ENCODE measurements around the gene PPIP5K1.
"Not testable (repeated sequence)": the region's sequence is repeated elsewhere in the genome, so short reads cannot be mapped to it uniquely, and the experiment has no call there.

Gene PPIP5K1

GRCh38 chr15:43589778-43590466, at the start of gene PPIP5K1:
PPIP5K1 (minus strand) TSS chr15:43590208; CDS start chr15:43584504, 5,704 bp downstream.
- not testable (repeated sequence) for DNase-seq (ENCODE audit: low spot score)

- not testable (repeated sequence) for DNase-seq (ENCODE audit: low spot score)
Observed at GRCh38 chr15:43638464-43639204, 48.6 kb upstream of the PPIP5K1 start.

GRCh38 chr15:43626937-43627336, 36.9 kb upstream of the PPIP5K1 start:
- not testable (repeated sequence) for DNase-seq (ENCODE audit: low spot score)

GRCh38 chr15:43625106-43625505, 35.1 kb upstream of the PPIP5K1 start:
- DNase-seq (ENCODE audit: low spot score), result no peak

- DNase-seq (ENCODE audit: low spot score), result not testable (repeated sequence)
Observed at GRCh38 chr15:43622068-43622799, 32.2 kb upstream of the PPIP5K1 start.

GRCh38 chr15:43618700-43619099, 28.7 kb upstream of the PPIP5K1 start, which contains the start of gene STRC:
STRC (minus strand) TSS chr15:43618800; CDS start chr15:43618722, 78 bp downstream.
- DNase-seq (ENCODE audit: low spot score), result not testable (repeated sequence)

- DNase-seq (ENCODE audit: low spot score), result not testable (repeated sequence)
Observed at GRCh38 chr15:43617750-43618149, 27.7 kb upstream of the PPIP5K1 start.

GRCh38 chr15:43602233-43602632, 12.2 kb upstream of the PPIP5K1 start:
- not testable (repeated sequence) for DNase-seq (ENCODE audit: low spot score)

- DNase-seq (ENCODE audit: low spot score), result not testable (repeated sequence)
Observed at GRCh38 chr15:43600200-43600599, 10.2 kb upstream of the PPIP5K1 start.

- not testable (repeated sequence) for DNase-seq (ENCODE audit: low spot score)
Observed at GRCh38 chr15:43599131-43599530, 9.1 kb upstream of the PPIP5K1 start.

GRCh38 chr15:43593328-43594190, 3.6 kb upstream of the PPIP5K1 start, which contains the start of gene CKMT1B:
CKMT1B (plus strand) TSS chr15:43594027; CDS start chr15:43594219, 192 bp downstream.
- not testable (repeated sequence) for DNase-seq (ENCODE audit: low spot score)

- not testable (repeated sequence) for DNase-seq (ENCODE audit: low spot score)
Observed at GRCh38 chr15:43592841-43593240, 2.8 kb upstream of the PPIP5K1 start.

- DNase-seq (ENCODE audit: low spot score), result not testable (repeated sequence)
Observed at GRCh38 chr15:43574607-43575006, 15.4 kb downstream of the PPIP5K1 start.

- DNase-seq (ENCODE audit: low spot score), result not testable (repeated sequence)
Observed at GRCh38 chr15:43566615-43567014, 23.4 kb downstream of the PPIP5K1 start.

GRCh38 chr15:43563793-43564192, 26.2 kb downstream of the PPIP5K1 start:
- DNase-seq (ENCODE audit: low spot score), result not testable (repeated sequence)

- not testable (repeated sequence) for DNase-seq (ENCODE audit: low spot score)
Observed at GRCh38 chr15:43562753-43563152, 27.3 kb downstream of the PPIP5K1 start.

- no peak for DNase-seq (ENCODE audit: low spot score)
Observed at GRCh38 chr15:43552986-43553385, 37.0 kb downstream of the PPIP5K1 start.

- no peak for DNase-seq (ENCODE audit: low spot score)
Observed at GRCh38 chr15:43552256-43552655, 37.8 kb downstream of the PPIP5K1 start.

GRCh38 chr15:43550527-43551363, 39.3 kb downstream of the PPIP5K1 start:
- no peak for DNase-seq (ENCODE audit: low spot score)

GRCh38 chr15:43547539-43547938, 42.5 kb downstream of the PPIP5K1 start:
- DNase-seq (ENCODE audit: low spot score), result no peak
